Measurements from ENCODE around the gene CLEC16A. TPM values are rescaled to one million over a fixed set of nuclear protein-coding genes. Genes with fewer than 3 reads are reported as not detected.

CLEC16A gene
- total and polyA plus RNA-seq, 9 of the 15 experiments (the other 6 are each of a cell fraction or from before 2014, with no cell fraction given) = 1.00 to 22.3 (median 10.0) TPM

DNA sequence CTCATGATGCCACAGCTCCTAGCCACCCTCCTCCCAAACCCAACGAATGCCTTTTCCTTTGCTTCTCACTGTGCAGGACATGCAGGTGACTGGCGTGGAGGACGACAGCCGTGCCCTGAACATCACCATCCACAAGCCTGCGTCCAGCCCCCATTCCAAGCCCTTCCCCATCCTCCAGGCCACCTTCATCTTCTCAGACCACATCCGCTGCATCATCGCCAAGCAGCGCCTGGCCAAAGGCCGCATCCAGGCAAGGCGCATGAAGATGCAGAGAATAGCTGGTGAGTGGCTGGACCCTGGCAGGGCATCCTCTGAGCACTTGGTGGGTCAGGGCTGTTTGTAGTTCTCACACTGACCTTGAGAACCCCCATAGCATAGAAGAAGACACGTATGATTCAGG lies 179.3 kb downstream of the CLEC16A start:
- no peak for FAIRE-seq
- no peaks in the 10 kb centered on the region for H3K9me1 ChIP-seq (ENCODE audit: control insufficient read depth, insufficient read depth, low read length)
- H3K9ac ChIP-seq (ENCODE audit: insufficient read depth in 1 of 2, low read depth in 2 of 2, low read length in 2 of 2) = no peak overlapping the region
- no TSS peak for BruUV-seq (replicated peaks)
- ChIA-PET POLR2A (no interaction called here), CTCF (ENCODE audit: low intra/inter-chr PET ratio) (no interaction called here)
- peaks cover 49% of the 10 kb centered on the region for H3K36me3 ChIP-seq (ENCODE audit: control insufficient read depth, insufficient read depth, low read length)
- H3K9me3 ChIP-seq (replicated peaks; ENCODE audit: control insufficient read depth, insufficient read depth, low read depth, low read length) = no peaks in the 10 kb centered on the region
- no peaks in the 10 kb centered on the region for H3K27me3 ChIP-seq (ENCODE audit: control insufficient read depth in 2 of 2, insufficient read depth in 2 of 2, low read length in 2 of 2)
- H3K79me2 ChIP-seq (ENCODE audit: control insufficient read depth, insufficient read depth, low read length) = no peaks in the 10 kb centered on the region
- no peak overlapping the region for H2AFZ ChIP-seq (ENCODE audit: low read depth, low read length)
- DNase-seq (ENCODE audit: extremely low read depth in 1 of 4, low spot score in 3 of 4) = no peak
- H4K20me1 ChIP-seq (replicated peaks; ENCODE audit: control insufficient read depth, insufficient read depth, low read length) = no peaks in the 10 kb centered on the region
- 94% methylated on average over 11 of the region's 11 CpGs for WGBS (ENCODE audit: insufficient coverage, low coverage, missing lambda C conversion rate)
- no peak overlapping the region for H3K4me2 ChIP-seq (ENCODE audit: insufficient read depth, low read length)
- ATAC-seq = no peak
- H3K4me1 ChIP-seq (replicated peaks in 1 of 2; ENCODE audit: control insufficient read depth in 2 of 2, insufficient read depth in 2 of 2, low read length in 2 of 2) = peaks cover 17 to 28% of the 10 kb centered on the region in 2 experiments
- no peak overlapping the region for H3K27ac ChIP-seq (ENCODE audit: extremely low read depth, low read depth, low read length)
- intact Hi-C loops (cut with micrococcal nuclease) (no loop called here), in situ Hi-C loops (cut with MboI) (no loop called here)
- no peak overlapping the region for H3K4me3 ChIP-seq
- TF ChIP-seq FUS (optimal IDR thresholded peaks at IDR 0.05; ENCODE audit: low read depth, low read length) (no peak), NFIX (CRISPR knock-in tag; IDR thresholded peaks at IDR 0.05; ENCODE audit: low read depth) (no peak), ZNF24 (IDR thresholded peaks at IDR 0.05) (no peak), BCOR (IDR thresholded peaks at IDR 0.05) (no peak), JUN (IDR thresholded peaks at IDR 0.05; ENCODE audit: borderline replicate concordance, low read depth, low read length) (no peak), JUN (CRISPR knock-in tag; IDR thresholded peaks at IDR 0.05; ENCODE audit: borderline replicate concordance) (no peak), KLF1 (tag; IDR thresholded peaks at IDR 0.05) (no peak), ZKSCAN3 (CRISPR knock-in tag; IDR thresholded peaks at IDR 0.05) (no peak), RFX5 (IDR thresholded peaks at IDR 0.05; ENCODE audit: low read depth, low read length) (no peak), HLTF (IDR thresholded peaks at IDR 0.05) (no peak), DNMT1 (IDR thresholded peaks at IDR 0.05) (no peak), RFX7 (CRISPR knock-in tag; IDR thresholded peaks at IDR 0.05) (no peak), ZNF551 (CRISPR knock-in tag; IDR thresholded peaks at IDR 0.05) (no peak)
- TF ChIP-seq, protein P1, sequence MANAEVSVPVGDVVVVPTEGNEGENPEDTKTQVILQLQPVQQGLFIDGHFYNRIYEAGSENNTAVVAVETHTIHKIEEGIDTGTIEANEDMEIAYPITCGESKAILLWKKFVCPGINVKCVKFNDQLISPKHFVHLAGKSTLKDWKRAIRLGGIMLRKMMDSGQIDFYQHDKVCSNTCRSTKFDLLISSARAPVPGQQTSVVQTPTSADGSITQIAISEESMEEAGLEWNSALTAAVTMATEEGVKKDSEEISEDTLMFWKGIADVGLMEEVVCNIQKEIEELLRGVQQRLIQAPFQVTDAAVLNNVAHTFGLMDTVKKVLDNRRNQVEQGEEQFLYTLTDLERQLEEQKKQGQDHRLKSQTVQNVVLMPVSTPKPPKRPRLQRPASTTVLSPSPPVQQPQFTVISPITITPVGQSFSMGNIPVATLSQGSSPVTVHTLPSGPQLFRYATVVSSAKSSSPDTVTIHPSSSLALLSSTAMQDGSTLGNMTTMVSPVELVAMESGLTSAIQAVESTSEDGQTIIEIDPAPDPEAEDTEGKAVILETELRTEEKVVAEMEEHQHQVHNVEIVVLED (CRISPR knock-in tag; IDR thresholded peaks at IDR 0.05) = no peak
- TF ChIP-seq, protein P2, sequence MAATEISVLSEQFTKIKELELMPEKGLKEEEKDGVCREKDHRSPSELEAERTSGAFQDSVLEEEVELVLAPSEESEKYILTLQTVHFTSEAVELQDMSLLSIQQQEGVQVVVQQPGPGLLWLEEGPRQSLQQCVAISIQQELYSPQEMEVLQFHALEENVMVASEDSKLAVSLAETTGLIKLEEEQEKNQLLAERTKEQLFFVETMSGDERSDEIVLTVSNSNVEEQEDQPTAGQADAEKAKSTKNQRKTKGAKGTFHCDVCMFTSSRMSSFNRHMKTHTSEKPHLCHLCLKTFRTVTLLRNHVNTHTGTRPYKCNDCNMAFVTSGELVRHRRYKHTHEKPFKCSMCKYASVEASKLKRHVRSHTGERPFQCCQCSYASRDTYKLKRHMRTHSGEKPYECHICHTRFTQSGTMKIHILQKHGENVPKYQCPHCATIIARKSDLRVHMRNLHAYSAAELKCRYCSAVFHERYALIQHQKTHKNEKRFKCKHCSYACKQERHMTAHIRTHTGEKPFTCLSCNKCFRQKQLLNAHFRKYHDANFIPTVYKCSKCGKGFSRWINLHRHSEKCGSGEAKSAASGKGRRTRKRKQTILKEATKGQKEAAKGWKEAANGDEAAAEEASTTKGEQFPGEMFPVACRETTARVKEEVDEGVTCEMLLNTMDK (IDR thresholded peaks at IDR 0.05; ENCODE audit: borderline replicate concordance, insufficient read depth, low read depth, low read length, poor library complexity, severe bottlenecking) = no peak
- TF ChIP-seq, protein P3, sequence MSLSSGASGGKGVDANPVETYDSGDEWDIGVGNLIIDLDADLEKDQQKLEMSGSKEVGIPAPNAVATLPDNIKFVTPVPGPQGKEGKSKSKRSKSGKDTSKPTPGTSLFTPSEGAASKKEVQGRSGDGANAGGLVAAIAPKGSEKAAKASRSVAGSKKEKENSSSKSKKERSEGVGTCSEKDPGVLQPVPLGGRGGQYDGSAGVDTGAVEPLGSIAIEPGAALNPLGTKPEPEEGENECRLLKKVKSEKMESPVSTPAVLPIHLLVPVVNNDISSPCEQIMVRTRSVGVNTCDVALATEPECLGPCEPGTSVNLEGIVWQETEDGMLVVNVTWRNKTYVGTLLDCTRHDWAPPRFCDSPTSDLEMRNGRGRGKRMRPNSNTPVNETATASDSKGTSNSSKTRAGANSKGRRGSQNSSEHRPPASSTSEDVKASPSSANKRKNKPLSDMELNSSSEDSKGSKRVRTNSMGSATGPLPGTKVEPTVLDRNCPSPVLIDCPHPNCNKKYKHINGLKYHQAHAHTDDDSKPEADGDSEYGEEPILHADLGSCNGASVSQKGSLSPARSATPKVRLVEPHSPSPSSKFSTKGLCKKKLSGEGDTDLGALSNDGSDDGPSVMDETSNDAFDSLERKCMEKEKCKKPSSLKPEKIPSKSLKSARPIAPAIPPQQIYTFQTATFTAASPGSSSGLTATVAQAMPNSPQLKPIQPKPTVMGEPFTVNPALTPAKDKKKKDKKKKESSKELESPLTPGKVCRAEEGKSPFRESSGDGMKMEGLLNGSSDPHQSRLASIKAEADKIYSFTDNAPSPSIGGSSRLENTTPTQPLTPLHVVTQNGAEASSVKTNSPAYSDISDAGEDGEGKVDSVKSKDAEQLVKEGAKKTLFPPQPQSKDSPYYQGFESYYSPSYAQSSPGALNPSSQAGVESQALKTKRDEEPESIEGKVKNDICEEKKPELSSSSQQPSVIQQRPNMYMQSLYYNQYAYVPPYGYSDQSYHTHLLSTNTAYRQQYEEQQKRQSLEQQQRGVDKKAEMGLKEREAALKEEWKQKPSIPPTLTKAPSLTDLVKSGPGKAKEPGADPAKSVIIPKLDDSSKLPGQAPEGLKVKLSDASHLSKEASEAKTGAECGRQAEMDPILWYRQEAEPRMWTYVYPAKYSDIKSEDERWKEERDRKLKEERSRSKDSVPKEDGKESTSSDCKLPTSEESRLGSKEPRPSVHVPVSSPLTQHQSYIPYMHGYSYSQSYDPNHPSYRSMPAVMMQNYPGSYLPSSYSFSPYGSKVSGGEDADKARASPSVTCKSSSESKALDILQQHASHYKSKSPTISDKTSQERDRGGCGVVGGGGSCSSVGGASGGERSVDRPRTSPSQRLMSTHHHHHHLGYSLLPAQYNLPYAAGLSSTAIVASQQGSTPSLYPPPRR (CRISPR knock-in tag; IDR thresholded peaks at IDR 0.05; ENCODE audit: borderline replicate concordance) = no peak

Data from K562 (cell line).